ENCODE results near the gene HYAL4. TPM values are rescaled to one million over a fixed set of nuclear protein-coding genes. Genes with fewer than 3 reads are reported as not detected.

HYAL4 gene
- total RNA-seq, 1 donor from 2014 or later: not detected

- DNase-seq: no peak
Observed at GRCh38 chr7:123918309-123918708, 73.3 kb downstream of the HYAL4 start.

- DNase-seq: no peak
Observed at GRCh38 chr7:123923599-123923998, 78.6 kb downstream of the HYAL4 start.

- DNase-seq: no peak
Observed at GRCh38 chr7:123924941-123925340, 80.0 kb downstream of the HYAL4 start, which contains the start of gene SPAM1. Gene SPAM1, plus strand, starts transcription at chr7:123925241. Its CDS starts 28,330 bp downstream, at chr7:123953571.

Other genes with a start within 250 kb of the HYAL4 start
- gene ASB15, start 243.3 kb upstream of the HYAL4 start, total RNA-seq: not detected in 2 replicates
- not detected in 2 replicates for gene LMOD2, start 189.3 kb upstream of the HYAL4 start, total RNA-seq
- 12.4 and 19.8 TPM in 2 replicates for gene WASL, start 96.2 kb upstream of the HYAL4 start, total RNA-seq
- not detected in 2 replicates for gene SPAM1, start 80.1 kb downstream of the HYAL4 start, total RNA-seq
- not detected in 2 replicates for gene TMEM229A, start 187.9 kb downstream of the HYAL4 start, total RNA-seq